Measurements from ENCODE around the gene ZNF524. TPM values are rescaled to one million over a fixed set of nuclear protein-coding genes. Genes with fewer than 3 reads are reported as not detected.

Gene ZNF524
- total RNA-seq, 1 donor: 4.7 TPM

GRCh38 chr19:55606817-55607216, 6.7 kb downstream of the ZNF524 start:
- H3K4me3 ChIP-seq (ENCODE audit: low read depth, low read length): peak overlapping the region; percentile 98
- DNase-seq (ENCODE audit: low read depth): no peak
- no peak for TF ChIP-seq CTCF (IDR thresholded peaks at IDR 0.05; ENCODE audit: insufficient read depth, low read depth, low read length)

GRCh38 chr19:55609326-55609725, 9.2 kb downstream of the ZNF524 start:
- no peak for DNase-seq (ENCODE audit: low read depth)
- no peak for TF ChIP-seq CTCF (IDR thresholded peaks at IDR 0.05; ENCODE audit: insufficient read depth, low read depth, low read length)
- no peak overlapping the region for H3K4me3 ChIP-seq (ENCODE audit: low read depth, low read length)

- H3K4me3 ChIP-seq (ENCODE audit: low read depth, low read length): no peak overlapping the region
- TF ChIP-seq CTCF (IDR thresholded peaks at IDR 0.05; ENCODE audit: insufficient read depth, low read depth, low read length): no peak
- no peak for DNase-seq (ENCODE audit: low read depth)
These were observed 11.4 kb downstream of the ZNF524 start for GRCh38 chr19:55611300-55611982.

GRCh38 chr19:55611983-55612645, 12.0 kb downstream of the ZNF524 start:
- H3K4me3 ChIP-seq (ENCODE audit: low read depth, low read length): no peak overlapping the region
- DNase-seq (ENCODE audit: low read depth): no peak
- TF ChIP-seq CTCF (IDR thresholded peaks at IDR 0.05; ENCODE audit: insufficient read depth, low read depth, low read length): no peak

- no peak for TF ChIP-seq CTCF (IDR thresholded peaks at IDR 0.05; ENCODE audit: insufficient read depth, low read depth, low read length)
- no peak for DNase-seq (ENCODE audit: low read depth)
- H3K4me3 ChIP-seq (ENCODE audit: low read depth, low read length): no peak overlapping the region
These were observed 13.3 kb downstream of the ZNF524 start for GRCh38 chr19:55613396-55613795.

- H3K4me3 ChIP-seq (ENCODE audit: low read depth, low read length): no peak overlapping the region
- no peak for DNase-seq (ENCODE audit: low read depth)
- no peak for TF ChIP-seq CTCF (IDR thresholded peaks at IDR 0.05; ENCODE audit: insufficient read depth, low read depth, low read length)
These were observed 14.0 kb downstream of the ZNF524 start for GRCh38 chr19:55613930-55614710.

Measured in fibroblast of villous mesenchyme (primary cell).